ENCODE results near the gene ACKR2. TPM values are rescaled to one million over a fixed set of nuclear protein-coding genes. Genes with fewer than 3 reads are reported as not detected.

ACKR2 gene
- total and polyA plus RNA-seq, 2 of the 13 experiments (the other 11 are each of a cell fraction or from before 2014, with no cell fraction given) = 1.1 to 1.9 TPM

DNA sequence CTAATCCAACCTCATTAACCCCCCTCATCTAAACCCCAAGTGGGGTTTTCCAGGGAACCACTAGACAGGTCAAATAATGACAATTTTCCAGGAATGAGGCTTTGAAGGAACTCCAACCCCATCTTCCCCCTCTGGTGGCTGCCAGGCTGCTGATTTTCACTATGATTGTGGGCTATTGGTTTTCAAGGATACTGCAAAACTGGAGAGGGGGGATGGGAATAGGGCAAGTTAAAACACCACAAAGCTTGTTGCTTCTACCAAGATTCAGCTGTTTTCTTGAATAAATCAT is 86.3 kb downstream of the ACKR2 start:
- FAIRE-seq (no peak), DNase-seq (ENCODE audit: low spot score) (no peak), ATAC-seq (no peak)
- Histone ChIP-seq H3K4me2 (ENCODE audit: low read depth, low read length) (no peak overlapping the region), H4K20me1 (ENCODE audit: insufficient read depth, low read length) (no peaks in the 10 kb centered on the region), H3K9ac (ENCODE audit: insufficient read depth, low read depth, low read length) (no peak overlapping the region), H3K27me3 (ENCODE audit: control insufficient read depth in 1 of 2, insufficient read depth in 2 of 2, low read length in 2 of 2) (no peaks in the 10 kb centered on the region; a peak in 1 of 5 replicates), H3K79me2 (ENCODE audit: insufficient read depth, low read length) (no peaks in the 10 kb centered on the region), H3K4me1 (ENCODE audit: insufficient read depth, low read length) (peaks cover 24% of the 10 kb centered on the region), H3K36me3 (replicated peaks in 1 of 2; ENCODE audit: control insufficient read depth in 1 of 2, insufficient read depth in 2 of 2, low read length in 2 of 2) (no peaks in the 10 kb centered on the region), H3K9me3 (ENCODE audit: low read length) (no peaks in the 10 kb centered on the region), H3K4me3 (replicated peaks in 1 of 3; ENCODE audit: insufficient read depth in 1 of 3, low read depth in 2 of 3, low read length in 3 of 3) (no peak overlapping the region), H3K27ac (ENCODE audit: extremely low read length, insufficient read depth, low read length) (no peak overlapping the region), H2AFZ (ENCODE audit: low read length) (no peak overlapping the region)
- ChIA-PET POLR2A (no interaction called here), CTCF (ENCODE audit: low intra/inter-chr PET ratio, low total read pairs) (no interaction called here)
- BruUV-seq (replicated peaks) = no TSS peak
- intact Hi-C loops (cut with micrococcal nuclease; ENCODE audit: unreplicated experiment) = no loop called here
- in situ Hi-C loops (cut with HindIII; ENCODE audit: extremely low pct_ligation_motif_present, low pct_unique_long_range_greater_than_20kb) = no loop called here
- TF ChIP-seq, protein P1, sequence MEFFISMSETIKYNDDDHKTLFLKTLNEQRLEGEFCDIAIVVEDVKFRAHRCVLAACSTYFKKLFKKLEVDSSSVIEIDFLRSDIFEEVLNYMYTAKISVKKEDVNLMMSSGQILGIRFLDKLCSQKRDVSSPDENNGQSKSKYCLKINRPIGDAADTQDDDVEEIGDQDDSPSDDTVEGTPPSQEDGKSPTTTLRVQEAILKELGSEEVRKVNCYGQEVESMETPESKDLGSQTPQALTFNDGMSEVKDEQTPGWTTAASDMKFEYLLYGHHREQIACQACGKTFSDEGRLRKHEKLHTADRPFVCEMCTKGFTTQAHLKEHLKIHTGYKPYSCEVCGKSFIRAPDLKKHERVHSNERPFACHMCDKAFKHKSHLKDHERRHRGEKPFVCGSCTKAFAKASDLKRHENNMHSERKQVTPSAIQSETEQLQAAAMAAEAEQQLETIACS (CRISPR knock-in tag; IDR thresholded peaks at IDR 0.05) = no peak
- no peak for TF ChIP-seq MEIS1 (CRISPR knock-in tag; IDR thresholded peaks at IDR 0.05; ENCODE audit: borderline replicate concordance)
- TF ChIP-seq ZNF138 (CRISPR knock-in tag; IDR thresholded peaks at IDR 0.05; ENCODE audit: low read depth) = no peak
- no peak for TF ChIP-seq TCF7L2 (IDR thresholded peaks at IDR 0.05; ENCODE audit: low read depth, low read length)
- no peak for TF ChIP-seq ZNF652 (CRISPR knock-in tag; IDR thresholded peaks at IDR 0.05; ENCODE audit: borderline replicate concordance, low read depth)
- no peak for TF ChIP-seq ZNF703 (CRISPR knock-in tag; IDR thresholded peaks at IDR 0.05; ENCODE audit: borderline replicate concordance)
- no peak for TF ChIP-seq MXD1 (CRISPR knock-in tag; IDR thresholded peaks at IDR 0.05)
- no peak for TF ChIP-seq CCAR2 (optimal IDR thresholded peaks at IDR 0.05; ENCODE audit: low read depth, low read length)
- TF ChIP-seq ZBTB49 (CRISPR knock-in tag; IDR thresholded peaks at IDR 0.05; ENCODE audit: borderline replicate concordance) = no peak
- no peak for TF ChIP-seq ZFP37 (CRISPR knock-in tag; IDR thresholded peaks at IDR 0.05; ENCODE audit: borderline replicate concordance)
